Dermis blood vessel endothelial cell (primary cell): ENCODE measurements around the gene MT1F. TPM values are rescaled to one million over a fixed set of nuclear protein-coding genes. Genes with fewer than 3 reads are reported as not detected.

Experiments
- DNase-seq: peaks from one replicate; pipeline ENCODE4 v3.0.0; 2010
- total RNA-seq: library from RNA; depleted of rRNA; stranded (reverse); fragments of >200 nt; gene quantifications from 2 replicates; pipeline ENCODE4 v1.2.3, GENCODE V29; 2014

Gene MT1F
- total RNA-seq, 1 donor from 2014 or later: 0.34 TPM

DNA sequence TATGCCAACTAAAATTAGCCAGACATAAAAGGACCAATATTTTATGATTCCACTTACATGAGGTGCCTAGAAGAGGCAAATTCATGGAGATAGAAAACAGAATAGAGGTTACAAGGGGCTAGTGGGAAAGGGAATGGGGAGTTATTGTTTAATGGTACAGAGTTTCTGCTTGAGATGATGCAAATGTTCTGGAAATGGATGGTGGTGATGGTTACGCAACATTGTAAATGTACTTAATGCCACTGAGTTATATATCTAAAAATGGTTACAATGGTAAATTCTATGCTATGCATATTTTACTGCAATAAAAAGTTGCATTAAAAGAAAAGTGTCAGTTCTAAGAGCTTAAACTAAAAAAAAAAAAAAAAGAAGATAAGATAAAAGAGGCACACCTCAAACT is 42.4 kb downstream of the MT1F start:
- DNase-seq: no peak

DNA sequence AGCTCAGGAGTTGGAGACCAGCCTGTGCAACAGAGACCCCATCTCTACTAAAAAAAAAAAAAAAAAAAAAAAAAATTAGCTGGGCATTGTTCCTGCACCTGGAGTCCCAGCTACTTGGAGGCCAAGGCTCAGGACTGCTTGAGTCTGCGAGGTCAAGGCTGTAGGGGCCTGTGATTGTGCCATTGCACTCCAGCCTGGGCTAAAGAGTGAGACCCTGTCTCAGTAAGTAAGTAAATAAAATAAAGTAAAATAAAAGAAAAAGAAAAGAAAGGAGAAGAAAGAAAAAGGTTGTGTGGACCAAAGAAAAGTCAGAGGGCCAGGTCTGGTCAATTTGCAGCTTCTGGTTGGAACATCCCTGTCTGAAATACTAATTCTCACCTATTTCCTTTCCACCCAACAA is 42.9 kb downstream of the MT1F start:
- no peak for DNase-seq

GRCh38 chr16:56701534-56701933 is 43.8 kb downstream of the MT1F start:
- DNase-seq: no peak

- DNase-seq: no peak
These were observed 45.1 kb downstream of the MT1F start for GRCh38 chr16:56702836-56703235.

Other genes starting within 250 kb of the MT1F start
- 244 and 318 TPM in 2 replicates for gene AMFR, start 232.4 kb upstream of the MT1F start, total RNA-seq
- 102 and 147 TPM in 2 replicates for gene NUDT21, start 206.6 kb upstream of the MT1F start, total RNA-seq
- 71.6 and 155 TPM in 2 replicates for gene OGFOD1, start 206.4 kb upstream of the MT1F start, total RNA-seq
- gene BBS2, start 137.9 kb upstream of the MT1F start, total RNA-seq: 40.6 and 52.2 TPM in 2 replicates
- not detected in 2 replicates for gene MT4, start 92.9 kb upstream of the MT1F start, total RNA-seq
- gene MT3, start 68.4 kb upstream of the MT1F start, total RNA-seq: not detected in 2 replicates
- gene MT2A, start 49.4 kb upstream of the MT1F start, total RNA-seq: 21.3 and 82.5 TPM in 2 replicates
- gene MT1E, start 32.2 kb upstream of the MT1F start, total RNA-seq: 13.8 and 103 TPM in 2 replicates
- gene MT1M, start 25.3 kb upstream of the MT1F start, total RNA-seq: 0.34 and 0.98 TPM in 2 replicates
- gene MT1A, start 19.3 kb upstream of the MT1F start, total RNA-seq: 2.3 TPM in 1 of 2 replicates, not detected in the other
- gene MT1B, start 6.1 kb upstream of the MT1F start, total RNA-seq: not detected in 2 replicates
- gene MT1G, start 10.1 kb downstream of the MT1F start, total RNA-seq: not detected in 2 replicates
- gene MT1H, start 11.9 kb downstream of the MT1F start, total RNA-seq: not detected in 2 replicates
- gene MT1X, start 24.5 kb downstream of the MT1F start, total RNA-seq: 12.2 and 22.3 TPM in 2 replicates
- gene NUP93, start 72.2 kb downstream of the MT1F start, total RNA-seq: 59.7 and 98.4 TPM in 2 replicates
- not detected in 2 replicates for gene SLC12A3, start 207.2 kb downstream of the MT1F start, total RNA-seq